H54 (cell line): ENCODE data around the gene BCS1L.

Experiments
- DNase-seq: peaks from one replicate; pipeline ENCODE4 v3.0.0; 2011; ENCODE audit warnings: low spot score, mixed read lengths; ENCODE audit not compliant: insufficient read length
- FAIRE-seq: peaks from 3 replicates; lab custom pipeline; 2011; peaks lifted over from hg19 to GRCh38; lab: Jason Lieb, UNC
- POLR2A ChIP-seq: IDR thresholded peaks from 2 replicates; pipeline ENCODE4 v1.6.1; 2011; ENCODE audit warnings: low read depth, mild to moderate bottlenecking, low read length

Gene BCS1L

GRCh38 chr2:218679119-218679518 lies 19.6 kb downstream of the BCS1L start:
- FAIRE-seq, result peak; percentile 41
- no peak for DNase-seq
- no peak for TF ChIP-seq POLR2A

- no peak for DNase-seq
Observed at GRCh38 chr2:218680061-218680460, 20.6 kb downstream of the BCS1L start.

GRCh38 chr2:218687400-218688060 lies 28.0 kb downstream of the BCS1L start:
- peak; percentile 52 for DNase-seq
- FAIRE-seq, result peak; percentile 95

More at GRCh38 chr2:218680061-218680460, 20.6 kb downstream of the BCS1L start:
- FAIRE-seq, result no peak
- no peak for TF ChIP-seq POLR2A

GRCh38 chr2:218691234-218691633 lies 31.8 kb downstream of the BCS1L start:
- FAIRE-seq, result no peak
- peak; percentile 19 for DNase-seq
- TF ChIP-seq POLR2A, result no peak

- FAIRE-seq (no peak), DNase-seq (no peak)
- TF ChIP-seq POLR2A, result no peak
Observed at GRCh38 chr2:218694405-218695145, 35.1 kb downstream of the BCS1L start.

- DNase-seq (no peak), FAIRE-seq (no peak)
- no peak for TF ChIP-seq POLR2A
Observed at GRCh38 chr2:218698885-218699284, 39.4 kb downstream of the BCS1L start.

- FAIRE-seq (no peak), DNase-seq (no peak)
- no peak for TF ChIP-seq POLR2A
Observed at GRCh38 chr2:218701806-218702205, 42.3 kb downstream of the BCS1L start.

GRCh38 chr2:218703341-218703740 lies 43.9 kb downstream of the BCS1L start:
- no peak for FAIRE-seq
- TF ChIP-seq POLR2A, result no peak
- no peak for DNase-seq

GRCh38 chr2:218708086-218708485 lies 48.6 kb downstream of the BCS1L start:
- FAIRE-seq, result no peak
- DNase-seq, result no peak
- no peak for TF ChIP-seq POLR2A

- DNase-seq, result no peak
- no peak for TF ChIP-seq POLR2A
- no peak for FAIRE-seq
Observed at GRCh38 chr2:218709908-218710307, 50.4 kb downstream of the BCS1L start.

- no peak for FAIRE-seq
- no peak for DNase-seq
- TF ChIP-seq POLR2A, result no peak
Observed at GRCh38 chr2:218710334-218710686, 50.8 kb downstream of the BCS1L start.

- FAIRE-seq (peak; percentile 93), DNase-seq (peak; percentile 97)
- TF ChIP-seq POLR2A, result peak; percentile 87
Observed at GRCh38 chr2:218710687-218711549, 51.4 kb downstream of the BCS1L start, which contains the start of gene TTLL4. Gene TTLL4 (plus strand): TSS chr2:218710835. CDS start chr2:218737677, 26,842 bp downstream.

- FAIRE-seq (no peak), DNase-seq (no peak)
- TF ChIP-seq POLR2A, result no peak
Observed at GRCh38 chr2:218711550-218711929, 52.1 kb downstream of the BCS1L start.
